SU-DHL-6 (cell line): ENCODE data around the gene HNRNPH1.

Experiments
- H2AFZ ChIP-seq: fragments of 200-600 bp; sonication (generic); 2 replicates; pipeline ENCODE4 v1.6.1; 2014; ENCODE audit warnings: low read depth, mild to moderate bottlenecking, moderate library complexity, mixed read lengths, antibody characterized with exemption, low read length; ENCODE audit not compliant: severe bottlenecking
- H3F3A ChIP-seq: fragments of 200-600 bp; shearing (Covaris generic); 2 replicates; pipeline ENCODE4 v1.6.0; 2016; ENCODE audit warnings: antibody characterized with exemption, mild to moderate bottlenecking; ENCODE audit not compliant: insufficient read depth
- H3K27ac ChIP-seq: fragments of 200-600 bp; sonication (generic); 2 replicates; pipeline ENCODE4 v1.5.1; 2016; ENCODE audit warnings: low read depth, mild to moderate bottlenecking, low read length, moderate library complexity, mixed read lengths
- H3K27me3 ChIP-seq: fragments of 200-600 bp; sonication (generic), shearing (Covaris generic); 2 replicates; pipeline ENCODE4 v1.6.0; 2014; ENCODE audit warnings: mild to moderate bottlenecking, low read length
- H3K36me3 ChIP-seq: fragments of 200-600 bp; sonication (generic); 2 replicates; pipeline ENCODE4 v1.6.1; 2014; ENCODE audit warnings: mild to moderate bottlenecking, low read length, mixed read lengths
- H3K4me2 ChIP-seq: fragments of 300-600, 200-600 bp; shearing (Covaris generic), sonication (generic); 2 replicates; pipeline ENCODE4 v1.6.0; 2014; ENCODE audit warnings: low read length, low read depth, mild to moderate bottlenecking; ENCODE audit not compliant: poor library complexity, severe bottlenecking
- H3K4me3 ChIP-seq: fragments of 200-600 bp; sonication (generic); 2 replicates; pipeline ENCODE4 v1.5.1; 2014; ENCODE audit warnings: antibody characterized with exemption, low read length, mild to moderate bottlenecking, mixed read lengths; ENCODE audit not compliant: insufficient read depth, poor library complexity, severe bottlenecking
- H3K79me2 ChIP-seq: fragments of 200-600 bp; sonication (generic); 2 replicates; pipeline ENCODE4 v1.6.1; 2014; ENCODE audit warnings: mild to moderate bottlenecking, low read length, moderate library complexity; ENCODE audit not compliant: insufficient read depth
- H3K9ac ChIP-seq: fragments of 200-600 bp; sonication (generic); 2 replicates; pipeline ENCODE4 v1.7.0; 2014; ENCODE audit warnings: mild to moderate bottlenecking, low read length
- H3K9me2 ChIP-seq: fragments of 200-600 bp; sonication (generic); replicated peaks from 2 replicates; pipeline ENCODE4 v1.6.1; 2014; ENCODE audit warnings: low read length; ENCODE audit not compliant: insufficient read depth
- H3K9me3 ChIP-seq: fragments of 200-600 bp; sonication (generic); 2 replicates; pipeline ENCODE4 v1.6.1; 2014; ENCODE audit warnings: low read length, mixed read lengths; ENCODE audit not compliant: insufficient read depth
- H4K20me1 ChIP-seq: fragments of 200-600 bp; sonication (generic); 2 replicates; pipeline ENCODE4 v1.6.1; 2014; ENCODE audit warnings: low read depth, mild to moderate bottlenecking, antibody characterized with exemption, low read length, moderate library complexity, mixed read lengths
- EZH2phosphoT487 ChIP-seq: fragments of 200-600 bp; sonication (generic), shearing (Covaris generic); conservative IDR thresholded peaks from 2 replicates; pipeline ENCODE4 v1.6.1; 2018; ENCODE audit warnings: mild to moderate bottlenecking, antibody characterized with exemption, low read length, moderate library complexity, mixed read lengths
- TF ChIP-seq, protein P1 (sequence below): fragments of 200-600 bp; sonication (generic); IDR thresholded peaks from one replicate; pipeline ENCODE4 v1.5.1; 2017; ENCODE audit warnings: antibody characterized with exemption, mild to moderate bottlenecking, low read length, moderate library complexity; ENCODE audit not compliant: insufficient read depth, poor library complexity, severe bottlenecking

The HNRNPH1 gene

DNA sequence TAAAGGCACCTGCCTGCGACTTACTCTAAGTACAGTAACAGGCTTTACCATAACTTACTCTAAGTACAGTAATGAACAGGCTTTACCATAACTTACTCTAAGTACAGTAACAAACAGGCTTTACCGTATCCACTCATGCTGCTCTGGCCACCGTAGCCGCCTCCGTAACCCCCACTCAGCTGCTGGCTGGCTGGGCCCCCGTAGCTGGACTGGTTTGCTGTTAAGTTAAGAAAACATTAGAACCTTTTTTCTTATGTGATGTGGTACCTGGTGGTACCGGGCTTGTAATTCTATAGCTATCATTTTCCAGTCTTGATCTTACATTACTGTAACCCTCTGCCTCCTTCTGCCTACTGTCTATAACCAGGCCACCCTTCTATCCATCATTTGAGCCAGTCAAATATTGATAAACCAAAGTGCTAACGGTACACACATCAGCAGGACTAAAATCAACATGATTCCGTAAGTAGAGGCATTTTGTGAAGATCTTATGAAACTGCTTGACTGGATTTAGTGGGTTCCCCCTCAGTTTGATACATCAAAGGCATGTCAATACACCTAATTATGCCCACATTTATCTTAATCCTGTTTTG is 7.4 kb downstream of the HNRNPH1 start:
- H3F3A ChIP-seq: peaks cover 97% of the 10 kb centered on the region
- peaks cover 40% of the 10 kb centered on the region for H3K79me2 ChIP-seq
- no peak overlapping the region for H3K4me3 ChIP-seq
- no peak overlapping the region for H3K9ac ChIP-seq
- H3K4me2 ChIP-seq: no peak overlapping the region
- no peaks in the 10 kb centered on the region for H3K9me3 ChIP-seq
- H4K20me1 ChIP-seq: peaks cover 75% of the 10 kb centered on the region
- H3K27ac ChIP-seq: no peak overlapping the region
- H3K36me3 ChIP-seq: peaks cover 88% of the 10 kb centered on the region
- H2AFZ ChIP-seq: no peak overlapping the region
- H3K9me2 ChIP-seq: no peaks in the 10 kb centered on the region
- no peaks in the 10 kb centered on the region for H3K27me3 ChIP-seq
- TF ChIP-seq EZH2phosphoT487: no peak
- TF ChIP-seq, protein P1, sequence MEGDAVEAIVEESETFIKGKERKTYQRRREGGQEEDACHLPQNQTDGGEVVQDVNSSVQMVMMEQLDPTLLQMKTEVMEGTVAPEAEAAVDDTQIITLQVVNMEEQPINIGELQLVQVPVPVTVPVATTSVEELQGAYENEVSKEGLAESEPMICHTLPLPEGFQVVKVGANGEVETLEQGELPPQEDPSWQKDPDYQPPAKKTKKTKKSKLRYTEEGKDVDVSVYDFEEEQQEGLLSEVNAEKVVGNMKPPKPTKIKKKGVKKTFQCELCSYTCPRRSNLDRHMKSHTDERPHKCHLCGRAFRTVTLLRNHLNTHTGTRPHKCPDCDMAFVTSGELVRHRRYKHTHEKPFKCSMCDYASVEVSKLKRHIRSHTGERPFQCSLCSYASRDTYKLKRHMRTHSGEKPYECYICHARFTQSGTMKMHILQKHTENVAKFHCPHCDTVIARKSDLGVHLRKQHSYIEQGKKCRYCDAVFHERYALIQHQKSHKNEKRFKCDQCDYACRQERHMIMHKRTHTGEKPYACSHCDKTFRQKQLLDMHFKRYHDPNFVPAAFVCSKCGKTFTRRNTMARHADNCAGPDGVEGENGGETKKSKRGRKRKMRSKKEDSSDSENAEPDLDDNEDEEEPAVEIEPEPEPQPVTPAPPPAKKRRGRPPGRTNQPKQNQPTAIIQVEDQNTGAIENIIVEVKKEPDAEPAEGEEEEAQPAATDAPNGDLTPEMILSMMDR: no peak

DNA sequence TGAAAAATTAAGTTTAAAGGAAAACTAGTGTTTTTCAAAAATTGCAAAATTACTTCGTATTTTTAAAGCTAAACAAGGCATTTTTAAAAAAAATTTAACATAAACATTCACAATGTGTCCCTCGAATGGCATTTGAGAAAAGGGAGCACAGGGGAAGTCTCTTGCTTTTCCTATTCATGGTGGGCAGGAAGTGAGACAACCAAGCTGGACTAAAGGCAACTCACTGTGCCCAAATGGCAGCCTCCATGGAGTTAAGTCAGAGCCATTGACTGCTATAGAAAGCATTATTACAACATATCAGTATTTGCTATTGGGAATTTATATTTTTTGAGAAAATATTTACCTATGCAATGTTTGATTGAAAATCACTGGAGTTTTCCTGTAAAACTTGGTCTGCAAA is 8.3 kb downstream of the HNRNPH1 start:
- no peak overlapping the region for H3K4me2 ChIP-seq
- peaks cover 79% of the 10 kb centered on the region for H3K36me3 ChIP-seq
- H3K79me2 ChIP-seq: peaks cover 31% of the 10 kb centered on the region
- peaks cover 66% of the 10 kb centered on the region for H4K20me1 ChIP-seq
- H3K9ac ChIP-seq: no peak overlapping the region
- H3K27me3 ChIP-seq: no peaks in the 10 kb centered on the region
- H3K9me2 ChIP-seq: no peaks in the 10 kb centered on the region
- H3K27ac ChIP-seq: no peak overlapping the region
- peaks cover 97% of the 10 kb centered on the region for H3F3A ChIP-seq
- H3K9me3 ChIP-seq: no peaks in the 10 kb centered on the region
- no peak for TF ChIP-seq EZH2phosphoT487
- TF ChIP-seq, protein P1: no peak
- no peak overlapping the region for H3K4me3 ChIP-seq
- no peak overlapping the region for H2AFZ ChIP-seq

DNA sequence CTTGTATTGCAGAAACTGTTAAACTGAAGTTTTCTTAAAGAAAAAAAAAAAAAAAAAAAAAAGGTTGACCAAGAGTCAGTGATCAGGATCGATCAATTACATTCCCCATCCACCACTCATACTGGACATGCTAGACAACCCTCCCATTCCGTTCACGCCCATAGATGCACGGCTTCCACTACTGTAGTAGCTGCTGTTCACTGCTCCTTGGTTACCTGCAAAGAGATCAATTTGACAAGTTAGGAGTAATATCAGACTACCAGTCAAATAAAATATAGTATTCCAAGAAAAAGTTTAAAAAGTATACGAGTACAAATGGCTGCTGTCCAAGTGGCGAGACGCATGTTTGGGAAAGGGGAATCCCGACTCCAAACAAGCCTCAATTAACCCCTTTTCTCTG is 8.7 kb downstream of the HNRNPH1 start:
- peaks cover 27% of the 10 kb centered on the region for H3K79me2 ChIP-seq
- H3K36me3 ChIP-seq: peaks cover 74% of the 10 kb centered on the region

More for the DNA sequence above, 8.7 kb downstream of the HNRNPH1 start:
- Histone ChIP-seq H3K4me3 (no peak overlapping the region), H4K20me1 (peaks cover 61% of the 10 kb centered on the region), H3K27me3 (no peaks in the 10 kb centered on the region), H3K4me2 (no peak overlapping the region), H3F3A (peaks cover 96% of the 10 kb centered on the region), H2AFZ (no peak overlapping the region), H3K9me3 (no peaks in the 10 kb centered on the region), H3K9me2 (no peaks in the 10 kb centered on the region), H3K9ac (no peak overlapping the region), H3K27ac (no peak overlapping the region)
- TF ChIP-seq, protein P1: no peak
- TF ChIP-seq EZH2phosphoT487: no peak
